Astrocyte (in vitro differentiated cells and primary cell): Measurements from ENCODE around the gene NDRG4. TPM values are rescaled to one million over a fixed set of nuclear protein-coding genes. Genes with fewer than 3 reads are reported as not detected.

Experiments used
- DNase-seq: peaks from one replicate; pipeline ENCODE4 v3.0.0-alpha.2; 2010; ENCODE audit warnings: low read depth
- FAIRE-seq: peaks from 2 replicates; lab custom pipeline; 2011; peaks lifted over from hg19 to GRCh38; lab: Jason Lieb, UNC
- H2AFZ ChIP-seq: 2 replicates; pipeline ENCODE4 v1.6.0; 2012; ENCODE audit warnings: low read depth, low read length, inconsistent platforms
- H3K27ac ChIP-seq: 2 replicates; pipeline ENCODE4 v1.5.1; 2011; ENCODE audit warnings: low read depth, low read length, inconsistent platforms
- H3K27me3 ChIP-seq: 2 replicates; pipeline ENCODE4 v1.6.0; 2011; ENCODE audit warnings: low read length, inconsistent platforms; ENCODE audit not compliant: insufficient read depth
- H3K36me3 ChIP-seq: 2 replicates; pipeline ENCODE4 v1.5.1; 2011; ENCODE audit warnings: low read length, inconsistent platforms; ENCODE audit not compliant: insufficient read depth
- H3K4me1 ChIP-seq: 2 replicates; pipeline ENCODE4 v1.5.1; 2011; ENCODE audit warnings: low read length, inconsistent platforms; ENCODE audit not compliant: insufficient read depth
- H3K4me2 ChIP-seq: 2 replicates; pipeline ENCODE4 v1.6.0; 2012; ENCODE audit warnings: low read length, inconsistent platforms
- H3K4me3 ChIP-seq: 2 replicates; pipeline ENCODE4 v1.5.1; 2011; ENCODE audit warnings: low read depth, mild to moderate bottlenecking, low read length, inconsistent platforms; ENCODE audit not compliant: insufficient read depth
- H3K79me2 ChIP-seq: 2 replicates; pipeline ENCODE4 v1.6.0; 2012; ENCODE audit warnings: mild to moderate bottlenecking, low read length, inconsistent platforms; ENCODE audit not compliant: insufficient read depth
- H3K9ac ChIP-seq: 2 replicates; pipeline ENCODE4 v1.6.0; 2012; ENCODE audit warnings: mild to moderate bottlenecking, low read length, inconsistent platforms
- H3K9me3 ChIP-seq: 2 replicates; pipeline ENCODE4 v1.5.1; 2012; ENCODE audit warnings: low read depth, mild to moderate bottlenecking, low read length, inconsistent platforms; ENCODE audit not compliant: insufficient read depth
- H4K20me1 ChIP-seq: 2 replicates; pipeline ENCODE4 v1.6.0; 2012; ENCODE audit warnings: low read length, inconsistent platforms; ENCODE audit not compliant: insufficient read depth
- H3K27ac Mint-ChIP-seq: one replicate; pipeline ENCODE4 v1.8.0; 2021; ENCODE audit warnings: mild to moderate bottlenecking, mixed read lengths; ENCODE audit not compliant: unreplicated experiment
- H3K27me3 Mint-ChIP-seq: one replicate; pipeline ENCODE4 v1.8.0; 2021; ENCODE audit warnings: low read depth, mixed read lengths; ENCODE audit not compliant: unreplicated experiment
- H3K36me3 Mint-ChIP-seq: one replicate; pipeline ENCODE4 v1.8.0; 2021; ENCODE audit warnings: low read depth, mixed read lengths; ENCODE audit not compliant: unreplicated experiment
- H3K4me1 Mint-ChIP-seq: one replicate; pipeline ENCODE4 v1.8.0; 2021; ENCODE audit warnings: low read depth, mixed read lengths; ENCODE audit not compliant: unreplicated experiment
- H3K4me3 Mint-ChIP-seq: one replicate; pipeline ENCODE4 v1.8.0; 2021; ENCODE audit warnings: mild to moderate bottlenecking, moderate library complexity, mixed read lengths; ENCODE audit not compliant: unreplicated experiment
- H3K9me3 Mint-ChIP-seq: one replicate; pipeline ENCODE4 v1.8.0; 2021; ENCODE audit warnings: mild to moderate bottlenecking, mixed read lengths; ENCODE audit not compliant: unreplicated experiment
- CTCF ChIP-seq: IDR thresholded peaks from 2 replicates; pipeline ENCODE4 v1.5.1; 2011; ENCODE audit warnings: low read depth, mild to moderate bottlenecking, inconsistent platforms, low read length, moderate library complexity; ENCODE audit not compliant: insufficient read depth
- EZH2 ChIP-seq: IDR thresholded peaks from 2 replicates; pipeline ENCODE4 v1.6.1; 2012; ENCODE audit warnings: mild to moderate bottlenecking, low read length, inconsistent platforms; ENCODE audit not compliant: insufficient read depth
- total RNA-seq: library from RNA; stranded (reverse); gene quantifications from 2 replicates; pipeline ENCODE4 v1.2.1, GENCODE V29; 2021

The NDRG4 gene
- total RNA-seq, 1 donor from 2014 or later = 21.9 TPM

GRCh38 chr16:58492735-58493134 is 7.2 kb upstream of the NDRG4 start:
- Mint-ChIP-seq H3K4me1 (peaks cover 1% of the 10 kb centered on the region), H3K9me3 (no peaks in the 10 kb centered on the region), H3K27me3 (peaks cover 12% of the 10 kb centered on the region), H3K27ac (no peak overlapping the region), H3K4me3 (no peak overlapping the region), H3K36me3 (no peaks in the 10 kb centered on the region)
- TF ChIP-seq EZH2 (no peak), CTCF (no peak)
- Histone ChIP-seq H3K4me1 (peaks cover 10% of the 10 kb centered on the region), H3K27ac (no peak overlapping the region), H3K9ac (no peak overlapping the region), H3K27me3 (no peaks in the 10 kb centered on the region), H3K4me2 (no peak overlapping the region), H3K79me2 (no peaks in the 10 kb centered on the region), H3K9me3 (no peaks in the 10 kb centered on the region), H3K4me3 (no peak overlapping the region), H2AFZ (no peak overlapping the region), H4K20me1 (no peaks in the 10 kb centered on the region), H3K36me3 (no peaks in the 10 kb centered on the region)
- FAIRE-seq = no peak
- no peak for DNase-seq

DNA sequence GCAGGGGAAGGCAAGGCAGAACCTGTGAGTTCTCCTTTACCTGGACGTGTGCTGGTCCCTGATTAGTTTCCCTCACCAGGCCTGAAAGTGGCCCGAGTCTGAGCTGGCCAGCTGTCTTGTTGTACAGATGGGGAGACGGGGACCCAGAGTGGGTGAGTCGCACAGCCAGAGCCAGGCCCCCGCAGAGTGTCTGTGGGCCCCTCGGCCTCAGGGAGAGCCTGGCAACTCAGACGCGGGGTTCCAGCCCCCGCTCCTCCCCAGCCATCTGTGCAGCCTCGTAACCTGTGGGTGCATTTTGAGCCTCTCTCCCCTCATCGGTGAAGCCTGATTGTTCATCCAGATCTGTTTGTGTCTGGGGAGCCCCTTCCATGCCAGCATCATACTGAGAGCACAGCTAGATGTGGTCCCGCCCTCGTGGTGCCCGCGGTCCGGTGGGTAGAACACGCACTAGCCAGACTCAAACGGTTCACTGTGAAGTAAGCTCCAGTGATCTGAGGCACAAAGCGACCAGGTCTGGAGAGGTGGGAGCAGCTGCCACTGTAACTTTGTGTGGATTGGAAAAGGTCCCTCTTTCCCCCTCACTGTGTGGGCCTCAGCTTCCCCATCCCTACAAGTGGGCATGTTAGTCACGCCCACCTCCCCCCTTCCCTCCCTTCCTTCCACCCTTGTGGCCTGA is 6.0 kb upstream of the NDRG4 start:
- FAIRE-seq (no peak), DNase-seq (no peak)
- Histone ChIP-seq H3K9ac (no peak overlapping the region), H3K36me3 (no peaks in the 10 kb centered on the region), H2AFZ (no peak overlapping the region), H3K27me3 (no peaks in the 10 kb centered on the region), H4K20me1 (no peaks in the 10 kb centered on the region), H3K9me3 (no peaks in the 10 kb centered on the region), H3K4me3 (no peak overlapping the region), H3K4me1 (peaks cover 10% of the 10 kb centered on the region), H3K79me2 (no peaks in the 10 kb centered on the region), H3K4me2 (no peak overlapping the region), H3K27ac (no peak overlapping the region)
- TF ChIP-seq CTCF (no peak), EZH2 (no peak)
- H3K27me3 Mint-ChIP-seq = peaks cover 12% of the 10 kb centered on the region
- H3K36me3 Mint-ChIP-seq = no peaks in the 10 kb centered on the region
- peak overlapping the region; percentile 47 for H3K27ac Mint-ChIP-seq
- no peak overlapping the region for H3K4me3 Mint-ChIP-seq
- no peaks in the 10 kb centered on the region for H3K9me3 Mint-ChIP-seq
- peaks cover 1% of the 10 kb centered on the region for H3K4me1 Mint-ChIP-seq

- Histone ChIP-seq H3K79me2 (no peaks in the 10 kb centered on the region), H3K9ac (peak overlapping the region; percentile 85), H3K27ac (peak overlapping the region; percentile 90), H2AFZ (peak overlapping the region; percentile 87), H3K9me3 (no peaks in the 10 kb centered on the region), H3K4me1 (peaks cover 10% of the 10 kb centered on the region), H3K27me3 (no peaks in the 10 kb centered on the region), H3K4me3 (peak overlapping the region; percentile 47), H3K36me3 (no peaks in the 10 kb centered on the region), H4K20me1 (no peaks in the 10 kb centered on the region), H3K4me2 (peak overlapping the region; percentile 83)
- H3K4me1 Mint-ChIP-seq = peaks cover 1% of the 10 kb centered on the region
- H3K36me3 Mint-ChIP-seq = no peaks in the 10 kb centered on the region
- TF ChIP-seq EZH2 (no peak), CTCF (peak; percentile 80)
- no peaks in the 10 kb centered on the region for H3K9me3 Mint-ChIP-seq
- DNase-seq (peak; percentile 98), FAIRE-seq (no peak)
- H3K27ac Mint-ChIP-seq = peak overlapping the region; percentile 96
- H3K27me3 Mint-ChIP-seq = peaks cover 8% of the 10 kb centered on the region
- peak overlapping the region; percentile 45 for H3K4me3 Mint-ChIP-seq
Observed at GRCh38 chr16:58494981-58495520, 4.9 kb upstream of the NDRG4 start.
